Lower leg skin (tissue), 3 donors: ENCODE results near the gene MAP4K5.

ENCODE experiments used
- POLR2A ChIP-seq, 2 donors: fragments of 450-650 bp; IDR thresholded peaks; one replicate each; pipeline ENCODE4 v1.6.1; 2016 to 2017; ENCODE audit warnings: antibody characterized with exemption in 2 of 2, mild to moderate bottlenecking in 1 of 2, moderate library complexity in 1 of 2
- TF ChIP-seq, protein P1 (sequence below), 3 donors: fragments of 450-650 bp; IDR thresholded peaks; one replicate each; pipeline ENCODE4 v1.5.1; 2016; ENCODE audit warnings: antibody characterized with exemption in 3 of 3, mild to moderate bottlenecking in 3 of 3, moderate library complexity in 2 of 3

- no peak for TF ChIP-seq POLR2A (IDR thresholded peaks at IDR 0.05)
- TF ChIP-seq, protein P1, sequence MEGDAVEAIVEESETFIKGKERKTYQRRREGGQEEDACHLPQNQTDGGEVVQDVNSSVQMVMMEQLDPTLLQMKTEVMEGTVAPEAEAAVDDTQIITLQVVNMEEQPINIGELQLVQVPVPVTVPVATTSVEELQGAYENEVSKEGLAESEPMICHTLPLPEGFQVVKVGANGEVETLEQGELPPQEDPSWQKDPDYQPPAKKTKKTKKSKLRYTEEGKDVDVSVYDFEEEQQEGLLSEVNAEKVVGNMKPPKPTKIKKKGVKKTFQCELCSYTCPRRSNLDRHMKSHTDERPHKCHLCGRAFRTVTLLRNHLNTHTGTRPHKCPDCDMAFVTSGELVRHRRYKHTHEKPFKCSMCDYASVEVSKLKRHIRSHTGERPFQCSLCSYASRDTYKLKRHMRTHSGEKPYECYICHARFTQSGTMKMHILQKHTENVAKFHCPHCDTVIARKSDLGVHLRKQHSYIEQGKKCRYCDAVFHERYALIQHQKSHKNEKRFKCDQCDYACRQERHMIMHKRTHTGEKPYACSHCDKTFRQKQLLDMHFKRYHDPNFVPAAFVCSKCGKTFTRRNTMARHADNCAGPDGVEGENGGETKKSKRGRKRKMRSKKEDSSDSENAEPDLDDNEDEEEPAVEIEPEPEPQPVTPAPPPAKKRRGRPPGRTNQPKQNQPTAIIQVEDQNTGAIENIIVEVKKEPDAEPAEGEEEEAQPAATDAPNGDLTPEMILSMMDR (IDR thresholded peaks at IDR 0.05): no peak
Measured at GRCh38 chr14:50394713-50395112, 137.7 kb downstream of the MAP4K5 start.
